Stomach (tissue), 9 donors: ENCODE data around the gene BPIFB1. TPM values are rescaled to one million over a fixed set of nuclear protein-coding genes. Genes with fewer than 3 reads are reported as not detected.

Experiments
- DNase-seq, 2 donors: peaks; one replicate each; pipeline versions ENCODE4 v3.0.0 to v3.0.0-alpha.2; 2013 to 2019
- H3K27ac ChIP-seq, 5 donors: fragments of 200-600 bp in 4 of 5; sonication (generic) in 4 of 5; one replicate each; pipeline ENCODE4 v1.5.1; 2013 to 2019; ENCODE audit warnings: mild to moderate bottlenecking in 1 of 5, moderate library complexity in 1 of 5
- H3K27me3 ChIP-seq, 3 donors: fragments of 200-600 bp; sonication (generic); one replicate each; pipeline ENCODE4 v1.5.1; 2017 to 2019; ENCODE audit warnings: mixed run types in 1 of 3
- H3K36me3 ChIP-seq, 4 donors: fragments of 200-600 bp; sonication (generic); 1 replicate in 3 of 4; 2 replicates in 1 of 4; pipeline ENCODE4 v1.5.1; 2016 to 2019
- H3K4me1 ChIP-seq, 4 donors: fragments of 200-600 bp; sonication (generic); one replicate each; pipeline ENCODE4 v1.5.1; 2016 to 2019
- H3K4me3 ChIP-seq, 4 donors: fragments of 200-600 bp; sonication (generic) in 3 of 4; one replicate each; pipeline ENCODE4 v1.5.1; 2016 to 2019; ENCODE audit warnings: mild to moderate bottlenecking in 1 of 4
- H3K9me3 ChIP-seq, 4 donors: fragments of 200-600 bp; sonication (generic); one replicate each; pipeline ENCODE4 v1.5.1; 2016 to 2019
- CTCF ChIP-seq, 7 experiments: fragments of 450-650 bp in 4 of 7; fragments of 200-600 bp in 3 of 7; sonication (generic) in 3 of 7; IDR thresholded peaks; one replicate each; pipeline ENCODE4 v1.5.1; 2016 to 2019; ENCODE audit warnings: antibody characterized with exemption in 7 of 7, control low read depth in 2 of 7, mild to moderate bottlenecking in 1 of 7
- EP300 ChIP-seq: sonication (generic); formaldehyde crosslinking; IDR thresholded peaks from one replicate; pipeline ENCODE4 v1.6.1; 2017; ENCODE audit warnings: antibody characterized with exemption
- POLR2A ChIP-seq, 4 donors: fragments of 450-650 bp; IDR thresholded peaks; one replicate each; pipeline ENCODE4 v1.6.1; 2016; ENCODE audit warnings: antibody characterized with exemption in 4 of 4, control low read depth in 2 of 4, mild to moderate bottlenecking in 1 of 4, moderate library complexity in 1 of 4
- POLR2AphosphoS5 ChIP-seq, 3 donors: sonication (generic); formaldehyde crosslinking; IDR thresholded peaks; one replicate each; pipeline ENCODE4 v1.6.1; 2016; ENCODE audit warnings: antibody characterized with exemption in 3 of 3
- WGBS, 5 donors: extraction: QIAGEN DNeasy Blood & Tissue Kit in 3 of 5; methylation state at CpG; one replicate each; pipeline versions ENCODE4 v1.1.5 to v1.1.7; 2013 to 2018; 5-methylcytosine and 5-hydroxymethylcytosine counted together
- intact Hi-C: fragments of 100-400 bp; cut with DNase I; formaldehyde crosslinking; loops from one replicate; pipeline ENCODE4 v1.15.1; 2023; ENCODE audit warnings: low total_unique reads
- polyA plus RNA-seq, 3 donors: library from polyadenylated mRNA; stranded (reverse); fragments of 200-250 nt; gene quantifications; one replicate each; pipeline ENCODE4 v1.2.3, GENCODE V29; 2013
- total RNA-seq, 5 donors: library from RNA; depleted of rRNA; stranded (reverse); fragments of >200 nt; gene quantifications; one replicate each; pipeline versions ENCODE4 v1.1.0 to v1.2.3, GENCODE V29; 2014 to 2016
- donor health status: healthy with polysubstance abuse.
- donor health status: Bipolar disorder and iron deficiency.
- donor health status: healthy.

The BPIFB1 gene
- total and polyA plus RNA-seq, 8 donors, result 2.3 to 169 (median 37.9) TPM; not detected in 1

GRCh38 chr20:33303595-33303994, 20.6 kb downstream of the BPIFB1 start:
- DNase-seq, result no peak
- no peak overlapping the region for H3K4me3 ChIP-seq
- H3K27ac ChIP-seq, result no peak overlapping the region
- intact Hi-C loops, result loop anchor here (10.0 kb wide), 2 partner anchors 59 to 399 kb away; no protein-coding TSS in a partner anchor
- no peaks in the 10 kb centered on the region for H3K9me3 ChIP-seq
- TF ChIP-seq POLR2AphosphoS5 (IDR thresholded peaks at IDR 0.05) (no peak), EP300 (no peak), CTCF (IDR thresholded peaks at IDR 0.05) (no peak), POLR2A (IDR thresholded peaks at IDR 0.05) (no peak)
- peaks cover 0 to 26% (median 0%) of the 10 kb centered on the region in 3 donors for H3K27me3 ChIP-seq
- H3K36me3 ChIP-seq, result peaks cover 0 to 12% (median 0%) of the 10 kb centered on the region in 4 donors
- WGBS, 5 donors, result 84 to 92% (median 91%) methylated on average over 6 of the region's 6 CpGs
- H3K4me1 ChIP-seq, result peaks cover 0 to 6% (median 5%) of the 10 kb centered on the region in 4 donors

GRCh38 chr20:33304046-33304445, 21.0 kb downstream of the BPIFB1 start:
- H3K27ac ChIP-seq, result no peak overlapping the region
- H3K4me3 ChIP-seq, result no peak overlapping the region
- intact Hi-C loops, result loop anchor here (10.0 kb wide), 2 partner anchors 59 to 399 kb away; no protein-coding TSS in a partner anchor
- peaks cover 0 to 28% (median 0%) of the 10 kb centered on the region in 3 donors for H3K27me3 ChIP-seq
- H3K9me3 ChIP-seq, result no peaks in the 10 kb centered on the region
- 83 to 90% (median 85%) methylated on average over 6 to 10 of the region's 10 CpGs for WGBS, 5 donors
- no peak for DNase-seq
- TF ChIP-seq EP300, result no peak
- TF ChIP-seq POLR2AphosphoS5 (IDR thresholded peaks at IDR 0.05), result no peak
- TF ChIP-seq CTCF (IDR thresholded peaks at IDR 0.05), result no peak
- TF ChIP-seq POLR2A (IDR thresholded peaks at IDR 0.05), result no peak
- peaks cover 0 to 4% (median 3%) of the 10 kb centered on the region in 4 donors for H3K4me1 ChIP-seq
- peaks cover 0 to 12% (median 0%) of the 10 kb centered on the region in 4 donors for H3K36me3 ChIP-seq

GRCh38 chr20:33305589-33306057, 22.6 kb downstream of the BPIFB1 start:
- DNase-seq, result no peak
- Histone ChIP-seq H3K9me3 (no peaks in the 10 kb centered on the region), H3K4me3 (no peak overlapping the region), H3K27ac (no peak overlapping the region), H3K27me3 (peaks cover 0 to 20% (median 0%) of the 10 kb centered on the region in 3 donors), H3K4me1 (no peaks in the 10 kb centered on the region), H3K36me3 (peaks cover 0 to 12% (median 0%) of the 10 kb centered on the region in 4 donors)
- intact Hi-C loops, result loop anchor here (10.0 kb wide), 2 partner anchors 61 to 401 kb away; no protein-coding TSS in a partner anchor
- WGBS, 5 donors, result 44 to 53% (median 48%) methylated on average over 5 of the region's 5 CpGs
- no peak for TF ChIP-seq POLR2A (IDR thresholded peaks at IDR 0.05)
- no peak for TF ChIP-seq CTCF (IDR thresholded peaks at IDR 0.05)
- no peak for TF ChIP-seq EP300
- TF ChIP-seq POLR2AphosphoS5 (IDR thresholded peaks at IDR 0.05), result no peak

GRCh38 chr20:33306228-33306627, 23.2 kb downstream of the BPIFB1 start:
- intact Hi-C loops, result loop anchor here (10.0 kb wide), 2 partner anchors 61 to 401 kb away; no protein-coding TSS in a partner anchor

More at GRCh38 chr20:33306228-33306627, 23.2 kb downstream of the BPIFB1 start:
- no peak for TF ChIP-seq POLR2A (IDR thresholded peaks at IDR 0.05)
- TF ChIP-seq POLR2AphosphoS5 (IDR thresholded peaks at IDR 0.05), result no peak
- no peak for TF ChIP-seq CTCF (IDR thresholded peaks at IDR 0.05)
- TF ChIP-seq EP300, result no peak
- no peak overlapping the region for H3K27ac ChIP-seq
- peaks cover 0 to 20% (median 0%) of the 10 kb centered on the region in 3 donors for H3K27me3 ChIP-seq
- peaks cover 0 to 12% (median 0%) of the 10 kb centered on the region in 4 donors for H3K36me3 ChIP-seq
- WGBS, 5 donors, result 63 to 77% (median 76%) methylated on average over 3 of the region's 3 CpGs
- H3K4me3 ChIP-seq, result no peak overlapping the region
- no peaks in the 10 kb centered on the region for H3K9me3 ChIP-seq
- no peaks in the 10 kb centered on the region for H3K4me1 ChIP-seq
- DNase-seq, result no peak
